K562 (cell line): ENCODE measurements around the gene QPRT. TPM values are rescaled to one million over a fixed set of nuclear protein-coding genes. Genes with fewer than 3 reads are reported as not detected.

Experiments used
- ATAC-seq: fragments of 200-7000 bp; cut with Tn5 transposase; 3 replicates; pipeline ENCODE4 v1.9.1; 2020; ENCODE audit warnings: moderate library complexity
- BruUV-seq: library from RNA; stranded (reverse); fragments of 400-500 nt; replicated peaks from 2 replicates; lab custom pipeline; 2021; lab: Mats Ljungman, UMichigan
- CTCF ChIA-PET: fragments of 300-600 bp; formaldehyde crosslinking; extraction: SDS; loops from one replicate; lab custom pipeline; 2021; ENCODE audit warnings: low intra/inter-chr PET ratio; lab: Yijun Ruan, JAX
- POLR2A ChIA-PET: fragments of 300-600, 350-650 bp; sonication (Branson Sonifier 250); formaldehyde crosslinking; extraction: SDS; loops from one replicate; lab custom pipeline; 2021; ENCODE audit warnings: antibody characterized with exemption, inconsistent platforms; lab: Yijun Ruan, JAX
- DNase-seq, 4 experiments: peaks; one replicate each; pipeline versions ENCODE4 v3.0.0 to v3.0.0-alpha.2; 2011 to 2018; ENCODE audit warnings: low spot score in 3 of 4, mixed read lengths in 3 of 4; ENCODE audit errors: extremely low read depth in 1 of 4
- FAIRE-seq: peaks from 2 replicates; lab custom pipeline; 2011; peaks lifted over from hg19 to GRCh38; lab: Jason Lieb, UNC
- H2AFZ ChIP-seq: 2 replicates; pipeline ENCODE4 v1.6.0; 2011; ENCODE audit warnings: low read depth, low read length, control low read depth, inconsistent platforms
- H3K27ac ChIP-seq: fragments of 200-600 bp; 3 replicates; pipeline ENCODE4 v1.8.0; 2011; ENCODE audit warnings: low read depth, mild to moderate bottlenecking, control low read depth, inconsistent platforms, low read length, moderate library complexity, mixed read lengths; ENCODE audit errors: extremely low read depth
- H3K27me3 ChIP-seq, 2 experiments: fragments of 300-600 bp in 1 of 2; 2 replicates in 1 of 2; 3 replicates in 1 of 2; pipeline versions ENCODE4 v1.6.0 to v1.8.0; 2011; ENCODE audit warnings: inconsistent platforms in 2 of 2, low read length in 2 of 2, mild to moderate bottlenecking in 1 of 2, mixed read lengths in 1 of 2, moderate library complexity in 1 of 2; ENCODE audit not compliant: control insufficient read depth in 2 of 2, insufficient read depth in 2 of 2
- H3K36me3 ChIP-seq: fragments of 300-600 bp; 3 replicates; pipeline ENCODE4 v1.8.0; 2011; ENCODE audit warnings: mild to moderate bottlenecking, low read length, inconsistent platforms; ENCODE audit not compliant: control insufficient read depth, insufficient read depth
- H3K4me1 ChIP-seq, 2 experiments: fragments of 200-600 bp in 1 of 2; replicated peaks in 1 of 2; 2 replicates in 1 of 2; 3 replicates in 1 of 2; pipeline versions ENCODE4 v1.5.1 to v1.8.0; 2011; ENCODE audit warnings: inconsistent platforms in 2 of 2, low read length in 2 of 2, mild to moderate bottlenecking in 1 of 2, mixed read lengths in 1 of 2, moderate library complexity in 1 of 2; ENCODE audit not compliant: control insufficient read depth in 2 of 2, insufficient read depth in 2 of 2
- H3K4me2 ChIP-seq: 2 replicates; pipeline ENCODE4 v1.6.1; 2011; ENCODE audit warnings: low read length, control low read depth, inconsistent platforms, mixed read lengths; ENCODE audit not compliant: insufficient read depth
- H3K4me3 ChIP-seq: fragments of 200-600 bp; sonication (generic), shearing (Covaris generic); 2 replicates; pipeline ENCODE4 v1.5.1; 2016; ENCODE audit warnings: control low read depth, inconsistent platforms
- H3K79me2 ChIP-seq: fragments of 200-600 bp; 3 replicates; pipeline ENCODE4 v1.8.0; 2011; ENCODE audit warnings: low read length, inconsistent platforms; ENCODE audit not compliant: control insufficient read depth, insufficient read depth
- H3K9ac ChIP-seq, 2 experiments: 2 replicates each; pipeline versions ENCODE4 v1.6.0 to v1.6.1; 2011; ENCODE audit warnings: low read depth in 2 of 2, low read length in 2 of 2, control low read depth in 1 of 2, inconsistent platforms in 1 of 2, mild to moderate bottlenecking in 1 of 2, mixed read lengths in 1 of 2; ENCODE audit not compliant: insufficient read depth in 1 of 2
- H3K9me1 ChIP-seq: one replicate; pipeline ENCODE4 v1.6.0; 2011; ENCODE audit warnings: inconsistent platforms, mild to moderate bottlenecking, low read length, moderate library complexity; ENCODE audit not compliant: control insufficient read depth, insufficient read depth
- H3K9me3 ChIP-seq: replicated peaks from 2 replicates; pipeline ENCODE4 v1.5.1; 2011; ENCODE audit warnings: low read depth, low read length, inconsistent platforms; ENCODE audit not compliant: control insufficient read depth, insufficient read depth
- H4K20me1 ChIP-seq: replicated peaks from 2 replicates; pipeline ENCODE4 v1.6.1; 2011; ENCODE audit warnings: low read length, inconsistent platforms, mixed read lengths; ENCODE audit not compliant: control insufficient read depth, insufficient read depth
- CEBPB ChIP-seq: fragments of 450-650 bp; IDR thresholded peaks from 2 replicates; pipeline ENCODE4 v1.6.1; 2016; ENCODE audit warnings: missing genetic modification characterization, missing compliant biosample characterization
- HNRNPUL1 ChIP-seq: fragments of 200-400 bp; formaldehyde crosslinking; IDR thresholded peaks from 2 replicates; pipeline ENCODE4 v1.6.1; 2017; ENCODE audit warnings: low read length
- ILF3 ChIP-seq: fragments of 450-650 bp; IDR thresholded peaks from 2 replicates; pipeline ENCODE4 v1.6.1; 2018; ENCODE audit warnings: antibody characterized with exemption, mild to moderate bottlenecking, moderate library complexity, borderline replicate concordance
- MCM2 ChIP-seq: fragments of 450-650 bp; IDR thresholded peaks from 2 replicates; pipeline ENCODE4 v1.6.1; 2017; ENCODE audit warnings: low read depth, mild to moderate bottlenecking
- PHTF2 ChIP-seq: fragments of 250-450 bp; sonication (Bioruptor Pico); IDR thresholded peaks from 2 replicates; pipeline ENCODE4 v1.5.0; 2021; ENCODE audit warnings: mild to moderate bottlenecking
- POLR2H ChIP-seq: IDR thresholded peaks from 2 replicates; pipeline ENCODE4 v1.6.1; 2016; ENCODE audit warnings: missing genetic modification characterization, low read depth, mild to moderate bottlenecking, control low read depth, missing compliant biosample characterization, moderate library complexity
- THRAP3 ChIP-seq: fragments of 450-650 bp; IDR thresholded peaks from 2 replicates; pipeline ENCODE4 v1.6.1; 2016; ENCODE audit warnings: mild to moderate bottlenecking, inconsistent platforms, borderline replicate concordance
- XRCC3 ChIP-seq: fragments of 450-650 bp; IDR thresholded peaks from 2 replicates; pipeline ENCODE4 v1.6.1; 2017; ENCODE audit warnings: mild to moderate bottlenecking, moderate library complexity
- ZNF316 ChIP-seq: fragments of 450-650 bp; IDR thresholded peaks from 2 replicates; pipeline ENCODE4 v1.6.1; 2016
- ZNF644 ChIP-seq: fragments of 200-800 bp; sonication (Bioruptor generic); IDR thresholded peaks from 2 replicates; pipeline ENCODE4 v1.6.1; 2016; ENCODE audit warnings: low read depth, missing genetic modification characterization, missing compliant biosample characterization
- WGBS: fragments of 100-300 bp; shearing (Covaris generic); methylation state at CpG from one replicate; pipeline ENCODE4 v1.1.6; 2016; ENCODE audit warnings: low coverage, mixed read lengths; ENCODE audit not compliant: insufficient coverage; ENCODE audit errors: missing lambda C conversion rate; 5-methylcytosine and 5-hydroxymethylcytosine counted together
- in situ Hi-C: fragments of 300-500 bp; cut with MboI; formaldehyde crosslinking; loops from 4 replicates; pipeline ENCODE4 v1.15.0; 2018; ENCODE audit warnings: inconsistent platforms, mixed read lengths
- intact Hi-C: fragments of 100-400 bp; cut with micrococcal nuclease; formaldehyde crosslinking; loops from 2 replicates; pipeline ENCODE4 v1.14.2; 2022
- polyA plus RNA-seq, 8 experiments: library from polyadenylated mRNA; depleted of rRNA in 4 of 8; stranded (reverse) in 5 of 8; unstranded in 3 of 8; fragments of >200 nt; fragmentation: Nextera tagmentation in 2 of 8; fragmentation: Illumina TruSeq in 1 of 8; extraction: Ambion mirVana in 2 of 8; extraction: Trizol in 1 of 8; gene quantifications; 2 replicates each; pipeline versions ENCODE4 v1.2.1 to v1.2.3, GENCODE V29; 2011 to 2014; ENCODE audit warnings: inconsistent platforms in 1 of 8, missing spikeins in 1 of 8
- total RNA-seq, 7 experiments: library from RNA; depleted of rRNA in 6 of 7; stranded (reverse); fragments of >200 nt in 6 of 7; fragmentation: Illumina TruSeq in 2 of 7; extraction: Trizol in 2 of 7; gene quantifications; 2 replicates each; pipeline versions ENCODE4 v1.2.1 to v1.2.3, GENCODE V29; 2011 to 2021; ENCODE audit warnings: low replicate concordance in 1 of 7
- TF ChIP-seq, protein P1 (sequence below): fragments of 450-650 bp; IDR thresholded peaks from 2 replicates; pipeline ENCODE4 v1.6.1; 2016; ENCODE audit warnings: borderline replicate concordance
- TF ChIP-seq, protein P2 (sequence below), 2 experiments: IDR thresholded peaks in 1 of 2; conservative IDR thresholded peaks in 1 of 2; 2 replicates each; pipeline ENCODE4 v1.6.1; 2016; ENCODE audit warnings: low read depth in 2 of 2, mild to moderate bottlenecking in 1 of 2, missing compliant biosample characterization in 1 of 2, missing genetic modification characterization in 1 of 2, moderate library complexity in 1 of 2

QPRT gene
- total and polyA plus RNA-seq, 9 of the 15 experiments (the other 6 are each of a cell fraction or from before 2014, with no cell fraction given): 7.7 to 112 (median 64.1) TPM

DNA sequence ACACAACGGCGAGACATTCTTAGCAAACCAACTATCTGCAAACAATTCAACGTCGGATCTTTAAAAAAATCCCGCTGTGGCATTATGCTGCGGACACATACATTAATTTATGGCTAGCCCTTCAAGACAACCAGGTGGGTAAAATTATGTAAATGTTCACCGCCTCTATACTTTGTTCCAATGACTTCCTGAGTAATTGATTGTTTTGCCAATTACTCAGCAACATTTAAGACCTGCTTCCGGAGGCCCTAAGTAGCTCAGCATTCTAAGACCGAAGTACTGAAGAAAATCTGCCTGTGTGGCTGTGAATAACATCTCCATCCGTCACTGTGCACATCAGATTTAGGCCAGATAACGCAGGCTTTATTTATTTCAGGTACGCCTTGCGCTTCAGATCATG lies 23.3 kb downstream of the QPRT start:
- Histone ChIP-seq H3K9ac (no peak overlapping the region), H4K20me1 (no peaks in the 10 kb centered on the region), H3K27me3 (no peaks in the 10 kb centered on the region), H3K79me2 (no peaks in the 10 kb centered on the region), H3K9me3 (no peaks in the 10 kb centered on the region), H3K36me3 (peaks cover 5% of the 10 kb centered on the region; the same call in 1 of the 3 replicates), H3K4me1 (peaks cover 18 to 24% of the 10 kb centered on the region in 2 experiments), H3K9me1 (no peaks in the 10 kb centered on the region), H3K4me3 (no peak overlapping the region), H2AFZ (peak overlapping the region; percentile 51; the same call in 1 of the 2 replicates), H3K4me2 (no peak overlapping the region), H3K27ac (no peak overlapping the region)
- no TSS peak for BruUV-seq
- POLR2A ChIA-PET: interaction anchor here (0.5 to 1.2 kb wide), 2 partner anchors 145 to 305 kb away, joined by 3 read pairs; no protein-coding TSS in a partner anchor
- DNase-seq: no peak
- intact Hi-C loops (loop anchor here (5.0 to 10.0 kb wide), 3 partner anchors 83 to 320 kb away; partner anchors contain the start of genes C16orf92 and PAGR1), in situ Hi-C loops (no loop called here)
- 49% methylated on average over 13 of the region's 13 CpGs for WGBS
- FAIRE-seq: no peak
- CTCF ChIA-PET: interaction anchor here (0.5 kb wide), 1 partner anchor 20 kb away, joined by 3 read pairs; no protein-coding TSS in a partner anchor
- ATAC-seq: no peak
- TF ChIP-seq PHTF2 (CRISPR knock-in tag) (no peak), ILF3 (no peak), XRCC3 (no peak), POLR2H (tag) (no peak), CEBPB (no peak), HNRNPUL1 (no peak), MCM2 (no peak), ZNF644 (no peak), ZNF316 (peak; percentile 8; the same call in 1 of the 2 replicates), THRAP3 (no peak)
- TF ChIP-seq, protein P1, sequence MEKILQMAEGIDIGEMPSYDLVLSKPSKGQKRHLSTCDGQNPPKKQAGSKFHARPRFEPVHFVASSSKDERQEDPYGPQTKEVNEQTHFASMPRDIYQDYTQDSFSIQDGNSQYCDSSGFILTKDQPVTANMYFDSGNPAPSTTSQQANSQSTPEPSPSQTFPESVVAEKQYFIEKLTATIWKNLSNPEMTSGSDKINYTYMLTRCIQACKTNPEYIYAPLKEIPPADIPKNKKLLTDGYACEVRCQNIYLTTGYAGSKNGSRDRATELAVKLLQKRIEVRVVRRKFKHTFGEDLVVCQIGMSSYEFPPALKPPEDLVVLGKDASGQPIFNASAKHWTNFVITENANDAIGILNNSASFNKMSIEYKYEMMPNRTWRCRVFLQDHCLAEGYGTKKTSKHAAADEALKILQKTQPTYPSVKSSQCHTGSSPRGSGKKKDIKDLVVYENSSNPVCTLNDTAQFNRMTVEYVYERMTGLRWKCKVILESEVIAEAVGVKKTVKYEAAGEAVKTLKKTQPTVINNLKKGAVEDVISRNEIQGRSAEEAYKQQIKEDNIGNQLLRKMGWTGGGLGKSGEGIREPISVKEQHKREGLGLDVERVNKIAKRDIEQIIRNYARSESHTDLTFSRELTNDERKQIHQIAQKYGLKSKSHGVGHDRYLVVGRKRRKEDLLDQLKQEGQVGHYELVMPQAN: no peak
- TF ChIP-seq, protein P2, sequence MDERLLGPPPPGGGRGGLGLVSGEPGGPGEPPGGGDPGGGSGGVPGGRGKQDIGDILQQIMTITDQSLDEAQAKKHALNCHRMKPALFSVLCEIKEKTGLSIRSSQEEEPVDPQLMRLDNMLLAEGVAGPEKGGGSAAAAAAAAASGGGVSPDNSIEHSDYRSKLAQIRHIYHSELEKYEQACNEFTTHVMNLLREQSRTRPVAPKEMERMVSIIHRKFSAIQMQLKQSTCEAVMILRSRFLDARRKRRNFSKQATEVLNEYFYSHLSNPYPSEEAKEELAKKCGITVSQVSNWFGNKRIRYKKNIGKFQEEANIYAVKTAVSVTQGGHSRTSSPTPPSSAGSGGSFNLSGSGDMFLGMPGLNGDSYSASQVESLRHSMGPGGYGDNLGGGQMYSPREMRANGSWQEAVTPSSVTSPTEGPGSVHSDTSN (CRISPR knock-in tag; IDR thresholded peaks at IDR 0.05; ENCODE audit: low read depth): no peak
- TF ChIP-seq, protein P2 (tag; conservative IDR thresholded peaks at IDR 0.05; ENCODE audit: low read depth): peak; percentile 41; the same call in 1 of the 2 replicates
